Right ventricle myocardium superior (tissue), 1 donor: Measurements from ENCODE around the gene XPNPEP2. TPM values are rescaled to one million over a fixed set of nuclear protein-coding genes. Genes with fewer than 3 reads are reported as not detected.

Experiments used
- ATAC-seq: fragments of 200-7000 bp; cut with Tn5 transposase; one replicate; pipeline ENCODE4 v1.9.1; 2020; ENCODE audit warnings: mild to moderate bottlenecking; ENCODE audit not compliant: poor library complexity
- DNase-seq: peaks from one replicate; pipeline ENCODE4 v3.0.0-alpha.2; 2020
- intact Hi-C: fragments of 100-400 bp; cut with DNase I; formaldehyde crosslinking; loops from one replicate; pipeline ENCODE4 v1.11.2; 2022
- long read RNA-seq: library from polyadenylated mRNA; unstranded; transcript quantifications from one replicate; pipeline ENCODE4 v2.0.0, GENCODE V29; 2021
- total RNA-seq: library from RNA; stranded (reverse); fragmentation: NEBNext Ultra II Directional; extraction: Animal tissue kit (Norgen Biotek cat#: 25700); gene quantifications from one replicate; pipeline ENCODE4 v1.2.1, GENCODE V29; 2021
- donor health status: DM: no; HTN: yes; CAD: no; lungs with severe emphysema.

Gene XPNPEP2
- total RNA-seq = 0.73 TPM
- long read RNA-seq, partial matches to known transcripts = 0 of 2 reads
- long read RNA-seq, other reads (novel, unspliced or antisense) = 0 of 2 reads

GRCh38 chrX:129738466-129739308, at the start of gene XPNPEP2:
XPNPEP2 (plus strand) TSS chrX:129738979; CDS start chrX:129739214, 235 bp downstream.
- peak; percentile 55 for DNase-seq
- intact Hi-C loops = no loop called here
- ATAC-seq = peak; percentile 85

GRCh38 chrX:129689796-129690195, 49.0 kb upstream of the XPNPEP2 start:
- intact Hi-C loops = no loop called here
- DNase-seq (no peak), ATAC-seq (no peak)

- intact Hi-C loops = no loop called here
- peak; percentile 77 for ATAC-seq
- DNase-seq = peak; percentile 48
These were observed 48.3 kb upstream of the XPNPEP2 start for GRCh38 chrX:129690435-129690834.

- intact Hi-C loops = no loop called here
- ATAC-seq = no peak
- DNase-seq = no peak
These were observed 45.4 kb upstream of the XPNPEP2 start for GRCh38 chrX:129693354-129693753.

GRCh38 chrX:129694805-129695204, 44.0 kb upstream of the XPNPEP2 start:
- intact Hi-C loops = no loop called here
- no peak for ATAC-seq
- no peak for DNase-seq

GRCh38 chrX:129695535-129695934, 43.2 kb upstream of the XPNPEP2 start:
- ATAC-seq (no peak), DNase-seq (no peak)
- intact Hi-C loops = no loop called here

- ATAC-seq (no peak), DNase-seq (no peak)
- intact Hi-C loops = no loop called here
These were observed 42.8 kb upstream of the XPNPEP2 start for GRCh38 chrX:129695937-129696336.

- intact Hi-C loops = no loop called here
- no peak for DNase-seq
- ATAC-seq = no peak
These were observed 42.2 kb upstream of the XPNPEP2 start for GRCh38 chrX:129696463-129697155.

GRCh38 chrX:129697204-129697829, 41.5 kb upstream of the XPNPEP2 start:
- peak; percentile 50 for ATAC-seq
- intact Hi-C loops = no loop called here
- no peak for DNase-seq

GRCh38 chrX:129698150-129698549, 40.6 kb upstream of the XPNPEP2 start:
- no peak for ATAC-seq
- intact Hi-C loops = no loop called here

GRCh38 chrX:129700536-129700935, 38.2 kb upstream of the XPNPEP2 start:
- intact Hi-C loops = no loop called here
- no peak for DNase-seq
- no peak for ATAC-seq

More at GRCh38 chrX:129698150-129698549, 40.6 kb upstream of the XPNPEP2 start:
- no peak for DNase-seq

GRCh38 chrX:129701624-129702069, 37.1 kb upstream of the XPNPEP2 start:
- DNase-seq (peak; percentile 85), ATAC-seq (peak; percentile 80)
- intact Hi-C loops = no loop called here

- DNase-seq (no peak), ATAC-seq (no peak)
- intact Hi-C loops = no loop called here
These were observed 34.3 kb upstream of the XPNPEP2 start for GRCh38 chrX:129704491-129704890.

- DNase-seq (no peak), ATAC-seq (no peak)
- intact Hi-C loops = no loop called here
These were observed 33.3 kb upstream of the XPNPEP2 start for GRCh38 chrX:129705377-129705925.

GRCh38 chrX:129705988-129706387, 32.8 kb upstream of the XPNPEP2 start:
- intact Hi-C loops = no loop called here
- no peak for ATAC-seq

GRCh38 chrX:129706400-129707072, 32.2 kb upstream of the XPNPEP2 start:
- DNase-seq (peak; percentile 74), ATAC-seq (peak; percentile 84)
- intact Hi-C loops = no loop called here

More at GRCh38 chrX:129705988-129706387, 32.8 kb upstream of the XPNPEP2 start:
- no peak for DNase-seq

- DNase-seq (no peak), ATAC-seq (no peak)
- intact Hi-C loops = no loop called here
These were observed 24.2 kb upstream of the XPNPEP2 start for GRCh38 chrX:129714581-129714980.

- intact Hi-C loops = no loop called here
- ATAC-seq (no peak), DNase-seq (no peak)
These were observed 22.3 kb upstream of the XPNPEP2 start for GRCh38 chrX:129716507-129716906.
